GM21515 (cell line): Measurements from ENCODE around the gene ATP1A4.

Source experiments
- ATAC-seq: cut with Tn5 transposase; IDR thresholded peaks from one replicate; pipeline ENCODE4 v1.9.1; 2021; ENCODE audit not compliant: unreplicated experiment

ATP1A4 gene

DNA sequence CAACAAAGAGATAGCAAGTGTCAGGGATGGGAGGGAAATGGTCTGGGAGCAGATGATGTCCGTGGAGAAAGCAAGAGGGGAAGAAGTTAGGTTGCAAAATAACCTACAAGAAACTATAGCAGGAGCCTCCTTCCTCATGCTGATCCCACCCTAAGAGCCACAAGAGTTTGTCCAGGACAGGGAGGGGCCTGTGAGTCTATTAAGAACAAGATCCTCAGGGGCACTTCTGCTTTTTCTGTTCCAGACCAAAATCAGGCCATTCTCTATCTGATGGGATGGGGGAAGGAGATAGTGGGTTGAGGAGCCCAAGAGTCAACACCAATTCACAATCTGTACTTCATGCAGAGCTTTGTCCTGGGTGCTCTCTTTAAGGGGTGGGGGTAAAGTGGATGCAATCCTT, 7.7 kb upstream of the ATP1A4 start:
- no peak for ATAC-seq

DNA sequence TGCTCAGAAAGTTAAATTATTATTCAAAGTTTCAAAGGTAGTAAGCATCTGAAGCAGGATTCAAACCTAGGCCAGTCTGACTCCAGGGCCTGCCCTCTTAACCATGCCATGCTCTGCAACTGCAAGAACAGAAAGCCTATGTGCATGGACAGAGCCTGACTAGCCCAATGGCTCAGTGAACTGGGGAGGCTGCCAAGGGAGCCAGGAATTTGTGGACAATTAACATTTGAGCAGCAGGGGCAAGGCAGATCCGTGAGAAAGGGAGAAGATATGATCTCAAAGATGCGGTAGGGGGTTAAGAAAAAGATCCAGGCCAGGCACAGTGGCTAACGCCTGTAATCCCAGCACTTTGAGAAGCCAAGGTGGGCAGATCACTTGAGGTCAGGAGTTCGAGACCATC, 6.5 kb upstream of the ATP1A4 start:
- no peak for ATAC-seq

- ATAC-seq: no peak
These were observed 5.3 kb upstream of the ATP1A4 start for GRCh38 chr1:160146107-160146506.

GRCh38 chr1:160148121-160148520, 3.3 kb upstream of the ATP1A4 start:
- no peak for ATAC-seq

DNA sequence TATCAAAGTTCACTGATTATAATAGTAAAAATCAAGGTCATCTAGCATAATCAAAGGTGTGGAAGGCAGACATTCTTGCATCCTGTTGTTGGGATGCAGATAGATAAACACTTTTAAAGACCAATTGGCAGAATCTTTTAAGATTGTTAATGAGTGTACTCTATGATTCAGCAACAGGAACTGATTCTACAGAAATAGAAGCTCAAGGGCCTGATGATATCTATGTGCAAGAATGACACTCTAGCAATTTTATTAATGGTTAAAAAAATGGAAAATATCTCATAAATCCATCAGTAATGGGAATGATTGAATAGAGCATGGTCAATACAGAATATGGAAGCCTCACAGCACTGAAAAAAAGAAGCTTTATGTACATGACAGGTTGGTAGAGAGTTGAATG, 2.2 kb upstream of the ATP1A4 start:
- no peak for ATAC-seq

GRCh38 chr1:160149716-160150115, 1.7 kb upstream of the ATP1A4 start:
- ATAC-seq: no peak

DNA sequence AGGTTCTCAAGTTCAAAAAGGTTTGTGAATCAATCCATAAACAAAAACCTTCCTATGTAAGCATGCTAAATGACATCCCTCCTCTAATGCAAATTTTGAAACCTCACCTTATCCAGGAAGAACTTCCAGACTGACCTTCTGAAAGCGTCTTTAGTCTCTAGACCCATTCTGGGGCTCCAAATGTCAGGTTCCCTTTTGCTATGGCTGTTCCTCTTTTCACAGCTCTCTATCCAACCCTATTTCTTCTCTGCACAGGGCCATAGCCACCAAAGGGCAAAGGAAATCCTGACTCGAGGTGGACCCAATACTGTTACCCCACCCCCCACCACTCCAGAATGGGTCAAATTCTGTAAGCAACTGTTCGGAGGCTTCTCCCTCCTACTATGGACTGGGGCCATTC, 3.4 kb downstream of the ATP1A4 start:
- ATAC-seq: no peak

GRCh38 chr1:160156361-160156760, 5.0 kb downstream of the ATP1A4 start:
- ATAC-seq: no peak

DNA sequence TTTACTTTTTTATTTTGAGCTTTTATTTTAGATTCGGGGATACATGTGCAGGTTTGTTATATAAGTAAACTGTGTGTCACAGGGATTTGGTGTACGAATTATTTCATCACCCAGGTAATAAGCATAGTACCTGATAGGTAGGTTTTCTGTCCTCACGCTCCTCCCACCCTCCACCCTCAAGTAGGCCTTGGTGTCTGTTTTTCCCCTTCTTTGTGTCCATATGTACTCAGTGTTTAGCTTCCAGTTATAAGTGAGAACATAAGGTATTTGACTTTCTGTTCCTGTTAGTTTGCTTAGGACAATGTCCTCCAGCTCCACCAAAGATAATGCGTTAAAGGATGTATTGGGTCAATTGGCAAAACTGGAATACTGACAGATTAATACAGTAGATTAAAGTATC, 5.8 kb downstream of the ATP1A4 start:
- no peak for ATAC-seq

DNA sequence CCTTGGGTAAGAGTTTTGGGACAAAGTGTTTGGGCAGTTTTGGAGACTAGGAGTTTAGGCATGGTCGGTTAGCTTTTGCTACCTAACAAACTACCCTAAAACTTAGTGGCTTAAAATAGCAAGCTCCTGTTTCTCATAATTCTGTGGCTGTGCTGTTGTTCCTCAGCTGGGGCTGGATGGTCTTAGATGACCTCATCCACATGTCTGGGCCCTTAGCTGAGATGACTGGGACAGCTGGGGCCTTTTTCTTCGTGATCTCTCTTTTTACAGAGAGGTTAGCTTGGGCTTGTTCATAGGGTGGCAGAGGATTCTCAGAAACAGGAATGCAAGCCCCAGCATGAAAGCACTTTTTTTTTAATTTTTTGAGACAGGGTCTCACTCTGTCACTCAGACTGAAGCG, 6.6 kb downstream of the ATP1A4 start:
- ATAC-seq: no peak

- no peak for ATAC-seq
These were observed 7.1 kb downstream of the ATP1A4 start for GRCh38 chr1:160158534-160158933.

DNA sequence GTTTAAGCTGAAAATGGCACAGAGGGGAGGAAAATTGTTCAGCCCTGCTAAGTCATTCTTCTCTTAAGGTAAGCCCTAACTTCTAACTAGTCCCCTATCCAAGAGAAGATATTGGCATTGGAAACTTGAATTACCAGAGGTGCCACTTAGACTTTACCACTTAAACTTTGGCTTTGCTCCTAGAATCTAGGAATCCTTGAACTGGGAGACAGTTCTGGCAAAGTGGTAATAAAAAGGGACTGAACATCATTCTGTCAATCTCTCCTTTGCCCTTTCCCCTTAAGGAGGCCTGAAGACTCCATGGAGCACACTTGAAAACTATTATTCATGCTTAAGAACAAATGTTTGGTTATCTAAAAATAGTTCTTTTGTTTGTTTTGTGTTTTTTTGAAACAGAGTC, 8.4 kb downstream of the ATP1A4 start:
- ATAC-seq: no peak

- no peak for ATAC-seq
These were observed 10.7 kb downstream of the ATP1A4 start for GRCh38 chr1:160161965-160162705.

DNA sequence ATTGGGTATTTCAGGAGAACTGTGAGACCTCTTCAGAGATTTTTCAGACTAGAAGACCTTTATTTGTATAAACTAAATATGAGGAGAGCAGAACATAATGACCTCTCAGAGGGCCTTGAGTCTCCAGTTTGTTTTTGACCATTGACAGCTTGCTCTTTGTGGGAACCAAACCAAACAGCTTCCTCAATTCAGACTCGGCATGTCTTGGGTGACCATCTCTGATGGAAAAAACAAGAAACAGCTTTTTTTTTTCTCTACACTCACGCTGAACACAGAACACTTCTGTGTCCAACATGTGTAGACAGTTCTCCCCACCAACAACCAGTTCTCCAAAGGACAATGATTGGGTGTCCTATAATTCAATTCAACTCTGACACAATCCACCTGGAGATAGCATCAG, 11.5 kb downstream of the ATP1A4 start:
- ATAC-seq: no peak

DNA sequence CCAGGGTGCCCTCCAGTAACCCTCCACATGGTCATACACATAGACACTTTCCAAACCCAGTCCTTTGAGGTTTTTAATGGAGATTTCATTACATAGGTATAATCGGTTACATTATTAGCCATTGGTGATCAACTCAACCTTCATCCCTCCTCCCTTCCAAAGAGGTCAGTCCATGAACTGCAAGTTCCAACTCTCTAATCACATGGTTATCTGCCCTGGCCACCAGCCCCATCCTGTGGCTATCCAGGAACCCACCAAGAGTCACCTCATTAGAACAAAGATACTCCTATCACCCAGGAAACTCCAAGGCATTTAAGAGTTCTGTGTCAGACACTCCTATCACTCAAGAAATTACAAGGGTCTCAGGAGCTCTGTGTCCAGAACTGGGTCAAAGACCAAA, 12.2 kb downstream of the ATP1A4 start:
- ATAC-seq: no peak

DNA sequence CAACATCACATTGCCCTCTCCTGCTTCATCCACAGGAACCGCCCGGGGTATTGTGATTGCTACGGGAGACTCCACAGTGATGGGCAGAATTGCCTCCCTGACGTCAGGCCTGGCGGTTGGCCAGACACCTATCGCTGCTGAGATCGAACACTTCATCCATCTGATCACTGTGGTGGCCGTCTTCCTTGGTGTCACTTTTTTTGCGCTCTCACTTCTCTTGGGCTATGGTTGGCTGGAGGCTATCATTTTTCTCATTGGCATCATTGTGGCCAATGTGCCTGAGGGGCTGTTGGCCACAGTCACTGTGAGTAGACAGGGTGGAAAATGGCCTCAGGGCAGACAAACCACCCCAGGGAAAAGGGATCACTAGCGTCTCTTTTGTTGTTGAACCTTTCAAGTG, 12.7 kb downstream of the ATP1A4 start:
- ATAC-seq: no peak

DNA sequence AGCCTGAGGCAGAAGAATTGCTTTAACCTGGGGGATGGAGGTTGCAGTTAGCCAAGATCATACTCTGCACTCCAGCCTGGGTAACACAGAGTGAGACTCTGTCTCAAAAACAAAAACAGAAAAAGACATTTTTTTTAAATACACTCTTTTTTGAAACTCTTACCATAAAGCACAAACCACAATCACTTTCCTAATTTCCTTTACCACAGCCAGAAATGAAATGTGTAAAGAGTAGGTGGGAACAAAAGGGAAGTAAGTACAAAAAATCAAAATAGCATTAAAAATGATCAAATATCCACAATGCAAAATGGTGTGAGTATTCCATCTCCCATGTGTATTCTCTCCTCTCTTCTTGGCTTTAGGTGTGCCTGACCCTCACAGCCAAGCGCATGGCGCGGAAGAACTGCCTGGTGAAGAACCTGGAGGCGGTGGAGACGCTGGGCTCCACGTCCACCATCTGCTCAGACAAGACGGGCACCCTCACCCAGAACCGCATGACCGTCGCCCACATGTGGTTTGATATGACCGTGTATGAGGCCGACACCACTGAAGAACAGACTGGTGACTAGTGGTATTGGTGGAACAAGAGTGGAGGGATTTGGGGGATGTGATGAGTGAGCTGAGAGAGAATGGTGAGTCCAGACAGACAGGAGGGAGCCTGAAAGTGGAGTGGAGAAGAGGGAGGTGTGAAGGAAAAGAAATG, 14.9 kb downstream of the ATP1A4 start:
- no peak for ATAC-seq

DNA sequence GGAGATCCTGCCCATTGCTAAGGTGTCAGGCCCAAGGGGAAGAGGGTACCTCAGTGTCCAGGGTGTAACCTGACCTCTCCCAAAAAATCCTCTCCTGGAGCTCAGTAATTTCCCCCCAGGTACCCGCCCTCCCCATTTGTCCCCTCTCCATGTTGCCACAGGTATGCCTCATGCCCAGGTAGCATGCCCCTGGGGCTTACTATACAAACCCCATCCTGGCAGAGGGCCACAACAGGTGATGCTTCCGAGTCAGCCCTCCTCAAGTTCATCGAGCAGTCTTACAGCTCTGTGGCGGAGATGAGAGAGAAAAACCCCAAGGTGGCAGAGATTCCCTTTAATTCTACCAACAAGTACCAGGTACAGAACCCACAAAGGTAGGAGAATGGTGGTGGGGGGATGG, 15.7 kb downstream of the ATP1A4 start:
- ATAC-seq: no peak

DNA sequence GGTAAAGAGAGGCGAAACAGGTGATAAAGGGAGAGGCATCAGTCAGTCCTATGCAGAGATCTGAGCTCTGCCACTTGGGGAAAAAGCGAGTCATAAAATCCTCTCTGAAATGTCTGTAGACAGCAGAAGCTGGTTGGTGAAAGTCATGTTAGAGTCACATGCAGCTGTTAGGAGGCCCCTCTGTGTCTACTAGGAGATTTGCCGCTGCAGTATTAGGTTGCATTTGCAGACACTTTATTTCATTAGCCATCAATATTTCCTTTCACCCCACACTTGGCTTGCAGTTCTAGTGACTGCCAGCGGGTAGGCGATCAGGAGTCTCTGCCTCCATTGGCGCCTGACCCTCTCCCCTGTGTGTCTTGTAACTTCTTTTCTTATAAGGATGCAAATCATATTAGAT, 16.2 kb downstream of the ATP1A4 start:
- ATAC-seq: no peak

- no peak for ATAC-seq
These were observed 16.6 kb downstream of the ATP1A4 start for GRCh38 chr1:160168016-160168415.

- no peak for ATAC-seq
These were observed 17.4 kb downstream of the ATP1A4 start for GRCh38 chr1:160168609-160169369.
